Upper lobe of right lung (tissue), 1 donor: Measurements from ENCODE around the gene ARL5A. TPM values are rescaled to one million over a fixed set of nuclear protein-coding genes. Genes with fewer than 3 reads are reported as not detected.

Experiments
- ATAC-seq: fragments of 200-7000 bp; cut with Tn5 transposase; one replicate; pipeline ENCODE4 v1.9.1; 2020; ENCODE audit warnings: mild to moderate bottlenecking, moderate library complexity
- DNase-seq: peaks from one replicate; pipeline ENCODE4 v3.0.0-alpha.2; 2020
- H3K27ac ChIP-seq: fragments of 200-600 bp; one replicate; pipeline ENCODE4 v1.8.0; 2022
- H3K27me3 ChIP-seq: fragments of 200-600 bp; one replicate; pipeline ENCODE4 v1.8.0; 2022; ENCODE audit warnings: mild to moderate bottlenecking
- H3K36me3 ChIP-seq: fragments of 200-600 bp; one replicate; pipeline ENCODE4 v1.8.0; 2022
- H3K4me1 ChIP-seq: fragments of 200-600 bp; one replicate; pipeline ENCODE4 v1.8.0; 2022
- H3K4me3 ChIP-seq: fragments of 200-600 bp; one replicate; pipeline ENCODE4 v1.8.0; 2022; ENCODE audit warnings: mild to moderate bottlenecking
- H3K9me3 ChIP-seq: fragments of 200-600 bp; one replicate; pipeline ENCODE4 v1.8.0; 2022
- CTCF ChIP-seq: fragments of 200-600 bp; IDR thresholded peaks from one replicate; pipeline ENCODE4 v1.8.0; 2022; ENCODE audit warnings: antibody characterized with exemption
- intact Hi-C: fragments of 100-400 bp; cut with DNase I; formaldehyde crosslinking; loops from one replicate; pipeline ENCODE4 v1.11.0; 2022
- total RNA-seq: library from RNA; stranded (reverse); fragmentation: NEBNext Ultra II Directional; extraction: Animal tissue kit (Norgen Biotek cat#: 25700); gene quantifications from one replicate; pipeline ENCODE4 v1.2.1, GENCODE V29; 2021
- donor health status: DM: no; HTN: yes; CAD: no; lungs with severe emphysema.

The ARL5A gene
- total RNA-seq, 1 donor from 2014 or later: 56.6 TPM

- DNase-seq: no peak
These were observed 65.5 kb downstream of the ARL5A start for GRCh38 chr2:151762694-151763093.

GRCh38 chr2:151761687-151762086 lies 66.5 kb downstream of the ARL5A start:
- no peak for ATAC-seq
- no peak overlapping the region for H3K4me3 ChIP-seq
- no peak for TF ChIP-seq CTCF
- H3K27ac ChIP-seq: no peak overlapping the region
- no peak for DNase-seq
- intact Hi-C loops: no loop called here
- H3K4me1 ChIP-seq: peaks cover 5% of the 10 kb centered on the region
- no peaks in the 10 kb centered on the region for H3K36me3 ChIP-seq
- no peaks in the 10 kb centered on the region for H3K9me3 ChIP-seq
- H3K27me3 ChIP-seq: no peaks in the 10 kb centered on the region

More at GRCh38 chr2:151762694-151763093, 65.5 kb downstream of the ARL5A start:
- TF ChIP-seq CTCF: no peak
- Histone ChIP-seq H3K36me3 (no peaks in the 10 kb centered on the region), H3K4me1 (peaks cover 15% of the 10 kb centered on the region), H3K27me3 (no peaks in the 10 kb centered on the region), H3K4me3 (no peak overlapping the region), H3K27ac (no peak overlapping the region), H3K9me3 (no peaks in the 10 kb centered on the region)
- intact Hi-C loops: no loop called here
- no peak for ATAC-seq

GRCh38 chr2:151761193-151761592 lies 67.0 kb downstream of the ARL5A start:
- intact Hi-C loops: no loop called here
- H3K4me3 ChIP-seq: no peak overlapping the region
- no peaks in the 10 kb centered on the region for H3K27me3 ChIP-seq
- no peaks in the 10 kb centered on the region for H3K36me3 ChIP-seq
- peaks cover 3% of the 10 kb centered on the region for H3K4me1 ChIP-seq
- DNase-seq: no peak
- TF ChIP-seq CTCF: no peak
- no peak for ATAC-seq
- no peak overlapping the region for H3K27ac ChIP-seq
- no peaks in the 10 kb centered on the region for H3K9me3 ChIP-seq

GRCh38 chr2:151760139-151760650 lies 68.0 kb downstream of the ARL5A start:
- intact Hi-C loops: no loop called here
- DNase-seq (no peak), ATAC-seq (no peak)
- TF ChIP-seq CTCF: no peak
- Histone ChIP-seq H3K4me1 (peaks cover 3% of the 10 kb centered on the region), H3K36me3 (no peaks in the 10 kb centered on the region), H3K9me3 (no peaks in the 10 kb centered on the region), H3K27me3 (no peaks in the 10 kb centered on the region), H3K4me3 (no peak overlapping the region), H3K27ac (no peak overlapping the region)

- no peak for ATAC-seq
- no peaks in the 10 kb centered on the region for H3K9me3 ChIP-seq
- TF ChIP-seq CTCF: no peak
- intact Hi-C loops: no loop called here
- H3K4me1 ChIP-seq: peaks cover 3% of the 10 kb centered on the region
- no peak overlapping the region for H3K4me3 ChIP-seq
- H3K27ac ChIP-seq: no peak overlapping the region
- no peak for DNase-seq
- H3K36me3 ChIP-seq: no peaks in the 10 kb centered on the region
- no peaks in the 10 kb centered on the region for H3K27me3 ChIP-seq
These were observed 69.5 kb downstream of the ARL5A start for GRCh38 chr2:151758744-151759143.

- Histone ChIP-seq H3K4me3 (no peak overlapping the region), H3K27ac (no peak overlapping the region), H3K36me3 (no peaks in the 10 kb centered on the region), H3K9me3 (no peaks in the 10 kb centered on the region), H3K4me1 (peaks cover 3% of the 10 kb centered on the region), H3K27me3 (no peaks in the 10 kb centered on the region)
- no peak for TF ChIP-seq CTCF
- ATAC-seq (no peak), DNase-seq (no peak)
- intact Hi-C loops: no loop called here
These were observed 70.4 kb downstream of the ARL5A start for GRCh38 chr2:151757861-151758260.
